Neural crest cell (in vitro differentiated cells): Measurements from ENCODE around the gene CFAP58. TPM values are rescaled to one million over a fixed set of nuclear protein-coding genes. Genes with fewer than 3 reads are reported as not detected.

Experiments used
- DNase-seq: peaks from one replicate; pipeline ENCODE4 v3.0.0; 2021; ENCODE audit warnings: low read depth, mixed read lengths, low spot score
- H3K27ac Mint-ChIP-seq: one replicate; pipeline ENCODE4 v1.8.0; 2021; ENCODE audit warnings: mild to moderate bottlenecking, mixed read lengths; ENCODE audit not compliant: unreplicated experiment
- H3K27me3 Mint-ChIP-seq: 2 replicates; pipeline ENCODE4 v1.8.0; 2021; ENCODE audit warnings: low read depth, mild to moderate bottlenecking, mixed read lengths
- H3K36me3 Mint-ChIP-seq: 2 replicates; pipeline ENCODE4 v1.8.0; 2021; ENCODE audit warnings: low read depth, mild to moderate bottlenecking, mixed read lengths
- H3K4me1 Mint-ChIP-seq: 2 replicates; pipeline ENCODE4 v1.8.0; 2021; ENCODE audit warnings: mixed read lengths
- H3K4me3 Mint-ChIP-seq: one replicate; pipeline ENCODE4 v1.8.0; 2021; ENCODE audit warnings: mild to moderate bottlenecking, mixed read lengths
- H3K9me3 Mint-ChIP-seq: 2 replicates; pipeline ENCODE4 v1.8.0; 2021; ENCODE audit warnings: mixed read lengths
- CTCF ChIP-seq: fragments of 200-600 bp; sonication (generic); conservative IDR thresholded peaks from 2 replicates; pipeline ENCODE4 v1.5.0; 2021; ENCODE audit warnings: antibody characterized with exemption, mild to moderate bottlenecking
- total RNA-seq: library from RNA; stranded (reverse); gene quantifications from 2 replicates; pipeline ENCODE4 v1.2.1, GENCODE V29; 2021

CFAP58 gene
- total RNA-seq, 1 donor from 2014 or later = 0.44 TPM

- Mint-ChIP-seq H3K9me3 (peaks cover 3% of the 10 kb centered on the region), H3K27me3 (peaks cover 4% of the 10 kb centered on the region), H3K27ac (no peak overlapping the region), H3K4me1 (peaks cover 24% of the 10 kb centered on the region), H3K4me3 (no peak overlapping the region), H3K36me3 (no peaks in the 10 kb centered on the region)
- DNase-seq = no peak
- TF ChIP-seq CTCF = no peak
Observed at GRCh38 chr10:104308439-104308903, 45.2 kb upstream of the CFAP58 start.

DNA sequence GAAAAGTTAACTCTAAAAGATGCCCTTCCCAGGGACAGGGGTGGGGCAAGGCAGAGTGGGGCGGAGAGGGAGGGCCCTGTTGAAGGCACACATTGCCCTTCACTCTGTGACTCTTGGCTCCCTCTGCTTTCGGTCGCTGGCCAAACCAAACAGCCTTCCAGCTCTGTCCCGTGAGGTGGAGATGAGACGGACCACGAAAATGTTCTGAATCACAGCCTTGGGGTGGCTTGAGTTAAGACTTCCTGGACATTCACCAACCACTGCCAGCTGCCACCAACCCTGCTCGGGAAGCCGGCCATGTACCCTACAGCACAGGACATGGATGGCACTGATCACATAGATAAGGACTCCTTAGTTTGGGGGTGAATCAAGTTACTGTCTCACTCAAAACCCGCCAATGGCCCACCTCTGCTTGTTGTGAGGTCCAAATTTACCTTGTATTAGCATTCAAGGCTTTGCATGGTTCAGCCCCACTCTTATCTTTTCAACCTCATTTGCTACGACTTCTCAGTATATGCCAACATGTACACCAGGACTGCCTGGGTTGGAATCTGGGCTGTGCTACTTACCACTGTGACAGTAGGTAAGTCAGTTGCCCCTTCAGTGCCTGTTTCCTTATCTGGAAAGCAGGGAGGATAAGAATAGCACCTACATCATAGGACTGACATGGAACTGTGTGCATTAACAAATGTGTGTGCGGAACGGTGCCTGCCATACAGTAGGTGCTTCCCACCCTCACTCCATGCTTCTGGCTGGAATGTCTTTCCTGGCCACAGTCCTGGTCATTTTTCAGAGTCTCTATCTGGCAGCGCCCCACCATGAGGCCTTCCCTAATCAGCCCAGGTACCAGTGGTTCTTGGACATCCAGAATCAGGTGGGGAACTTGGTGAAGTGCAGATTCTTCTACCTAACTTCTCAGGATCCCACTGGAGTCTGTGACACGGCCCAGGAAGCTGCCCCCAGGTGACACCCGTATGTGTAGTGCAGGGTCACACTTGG is 43.4 kb upstream of the CFAP58 start:
- H3K27ac Mint-ChIP-seq = no peak overlapping the region
- H3K36me3 Mint-ChIP-seq = no peaks in the 10 kb centered on the region
- peaks cover 4% of the 10 kb centered on the region for H3K27me3 Mint-ChIP-seq
- H3K4me1 Mint-ChIP-seq = peaks cover 24% of the 10 kb centered on the region
- no peak for TF ChIP-seq CTCF
- no peak overlapping the region for H3K4me3 Mint-ChIP-seq
- no peaks in the 10 kb centered on the region for H3K9me3 Mint-ChIP-seq
- no peak for DNase-seq

DNA sequence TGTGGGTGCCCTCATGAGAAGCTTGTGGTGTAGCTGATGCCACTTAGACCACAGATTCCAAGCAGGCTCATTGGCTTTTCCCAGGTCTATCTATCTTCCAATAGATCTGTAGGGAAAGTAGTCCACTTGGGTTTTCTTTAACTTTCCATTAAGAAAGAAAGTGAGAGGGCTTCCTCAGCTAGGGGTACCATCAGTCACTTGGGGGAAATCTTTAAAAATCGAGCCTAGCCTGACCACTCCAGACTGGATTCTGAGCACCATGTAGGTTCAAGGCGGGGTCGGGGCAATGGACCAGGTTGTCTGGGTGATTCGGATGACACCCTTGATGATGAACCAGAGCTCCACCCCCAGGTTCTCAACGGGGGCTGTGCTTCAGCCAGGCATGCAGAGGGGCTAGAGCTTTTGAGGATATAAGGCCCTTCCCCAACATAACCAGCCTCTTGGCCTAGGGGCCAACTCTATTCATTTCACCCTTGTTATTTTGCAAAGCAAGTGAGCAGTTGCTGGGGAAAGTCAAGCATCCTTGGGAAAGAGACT is 42.4 kb upstream of the CFAP58 start:
- no peaks in the 10 kb centered on the region for H3K9me3 Mint-ChIP-seq
- no peak for DNase-seq
- no peak overlapping the region for H3K4me3 Mint-ChIP-seq
- TF ChIP-seq CTCF = no peak
- peaks cover 19% of the 10 kb centered on the region for H3K4me1 Mint-ChIP-seq
- H3K36me3 Mint-ChIP-seq = no peaks in the 10 kb centered on the region
- H3K27ac Mint-ChIP-seq = no peak overlapping the region
- no peaks in the 10 kb centered on the region for H3K27me3 Mint-ChIP-seq

GRCh38 chr10:104314591-104315485 is 38.8 kb upstream of the CFAP58 start:
- no peak for DNase-seq
- H3K27me3 Mint-ChIP-seq = peaks cover 29% of the 10 kb centered on the region
- no peaks in the 10 kb centered on the region for H3K9me3 Mint-ChIP-seq
- H3K27ac Mint-ChIP-seq = no peak overlapping the region
- no peak overlapping the region for H3K4me3 Mint-ChIP-seq
- H3K36me3 Mint-ChIP-seq = no peaks in the 10 kb centered on the region
- no peak for TF ChIP-seq CTCF
- peaks cover 7% of the 10 kb centered on the region for H3K4me1 Mint-ChIP-seq

- Mint-ChIP-seq H3K27me3 (peaks cover 34% of the 10 kb centered on the region), H3K9me3 (no peaks in the 10 kb centered on the region), H3K36me3 (no peaks in the 10 kb centered on the region), H3K4me3 (no peak overlapping the region), H3K4me1 (peaks cover 11% of the 10 kb centered on the region), H3K27ac (no peak overlapping the region)
- TF ChIP-seq CTCF = no peak
- no peak for DNase-seq
Observed at GRCh38 chr10:104315486-104315921, 38.1 kb upstream of the CFAP58 start.
